ENCODE measurements around the gene SMIM23.

DNA sequence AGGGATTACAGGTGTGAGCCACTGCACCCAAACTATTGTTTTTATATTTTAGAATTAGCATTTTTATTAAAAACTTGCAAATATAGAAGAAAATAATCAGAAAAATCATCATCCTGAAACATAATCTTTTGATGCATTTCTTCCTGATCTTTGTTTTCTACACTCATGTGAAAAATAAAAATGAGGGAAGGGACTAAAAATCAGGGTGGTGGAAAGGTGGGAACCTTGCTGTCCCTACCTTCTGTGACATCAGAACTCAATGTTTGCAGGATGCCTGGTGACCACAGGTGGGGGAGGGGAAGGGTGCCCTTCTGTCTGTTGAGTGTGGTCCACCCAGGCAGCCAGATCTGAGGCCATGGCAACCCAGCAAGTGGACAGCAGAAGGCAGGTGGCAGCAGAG is at the start of gene SMIM23:
- TF ChIP-seq, protein P1, sequence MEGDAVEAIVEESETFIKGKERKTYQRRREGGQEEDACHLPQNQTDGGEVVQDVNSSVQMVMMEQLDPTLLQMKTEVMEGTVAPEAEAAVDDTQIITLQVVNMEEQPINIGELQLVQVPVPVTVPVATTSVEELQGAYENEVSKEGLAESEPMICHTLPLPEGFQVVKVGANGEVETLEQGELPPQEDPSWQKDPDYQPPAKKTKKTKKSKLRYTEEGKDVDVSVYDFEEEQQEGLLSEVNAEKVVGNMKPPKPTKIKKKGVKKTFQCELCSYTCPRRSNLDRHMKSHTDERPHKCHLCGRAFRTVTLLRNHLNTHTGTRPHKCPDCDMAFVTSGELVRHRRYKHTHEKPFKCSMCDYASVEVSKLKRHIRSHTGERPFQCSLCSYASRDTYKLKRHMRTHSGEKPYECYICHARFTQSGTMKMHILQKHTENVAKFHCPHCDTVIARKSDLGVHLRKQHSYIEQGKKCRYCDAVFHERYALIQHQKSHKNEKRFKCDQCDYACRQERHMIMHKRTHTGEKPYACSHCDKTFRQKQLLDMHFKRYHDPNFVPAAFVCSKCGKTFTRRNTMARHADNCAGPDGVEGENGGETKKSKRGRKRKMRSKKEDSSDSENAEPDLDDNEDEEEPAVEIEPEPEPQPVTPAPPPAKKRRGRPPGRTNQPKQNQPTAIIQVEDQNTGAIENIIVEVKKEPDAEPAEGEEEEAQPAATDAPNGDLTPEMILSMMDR (IDR thresholded peaks at IDR 0.05) = no peak
- TF ChIP-seq ZNF138 (CRISPR knock-in tag; conservative IDR thresholded peaks at IDR 0.05) (no peak), RELA (CRISPR knock-in tag; IDR thresholded peaks at IDR 0.05; ENCODE audit: borderline replicate concordance) (no peak), NFE2L1 (CRISPR knock-in tag; IDR thresholded peaks at IDR 0.05) (no peak), ZNF263 (CRISPR knock-in tag; IDR thresholded peaks at IDR 0.05; ENCODE audit: low read depth) (no peak), TP53 (CRISPR knock-in tag; IDR thresholded peaks at IDR 0.05) (no peak), ZNF396 (CRISPR knock-in tag; IDR thresholded peaks at IDR 0.05; ENCODE audit: borderline replicate concordance) (no peak)
- TF ChIP-seq, protein P2, sequence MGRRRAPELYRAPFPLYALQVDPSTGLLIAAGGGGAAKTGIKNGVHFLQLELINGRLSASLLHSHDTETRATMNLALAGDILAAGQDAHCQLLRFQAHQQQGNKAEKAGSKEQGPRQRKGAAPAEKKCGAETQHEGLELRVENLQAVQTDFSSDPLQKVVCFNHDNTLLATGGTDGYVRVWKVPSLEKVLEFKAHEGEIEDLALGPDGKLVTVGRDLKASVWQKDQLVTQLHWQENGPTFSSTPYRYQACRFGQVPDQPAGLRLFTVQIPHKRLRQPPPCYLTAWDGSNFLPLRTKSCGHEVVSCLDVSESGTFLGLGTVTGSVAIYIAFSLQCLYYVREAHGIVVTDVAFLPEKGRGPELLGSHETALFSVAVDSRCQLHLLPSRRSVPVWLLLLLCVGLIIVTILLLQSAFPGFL (CRISPR knock-in tag; IDR thresholded peaks at IDR 0.05; ENCODE audit: borderline replicate concordance) = no peak
- TF ChIP-seq, protein P3, sequence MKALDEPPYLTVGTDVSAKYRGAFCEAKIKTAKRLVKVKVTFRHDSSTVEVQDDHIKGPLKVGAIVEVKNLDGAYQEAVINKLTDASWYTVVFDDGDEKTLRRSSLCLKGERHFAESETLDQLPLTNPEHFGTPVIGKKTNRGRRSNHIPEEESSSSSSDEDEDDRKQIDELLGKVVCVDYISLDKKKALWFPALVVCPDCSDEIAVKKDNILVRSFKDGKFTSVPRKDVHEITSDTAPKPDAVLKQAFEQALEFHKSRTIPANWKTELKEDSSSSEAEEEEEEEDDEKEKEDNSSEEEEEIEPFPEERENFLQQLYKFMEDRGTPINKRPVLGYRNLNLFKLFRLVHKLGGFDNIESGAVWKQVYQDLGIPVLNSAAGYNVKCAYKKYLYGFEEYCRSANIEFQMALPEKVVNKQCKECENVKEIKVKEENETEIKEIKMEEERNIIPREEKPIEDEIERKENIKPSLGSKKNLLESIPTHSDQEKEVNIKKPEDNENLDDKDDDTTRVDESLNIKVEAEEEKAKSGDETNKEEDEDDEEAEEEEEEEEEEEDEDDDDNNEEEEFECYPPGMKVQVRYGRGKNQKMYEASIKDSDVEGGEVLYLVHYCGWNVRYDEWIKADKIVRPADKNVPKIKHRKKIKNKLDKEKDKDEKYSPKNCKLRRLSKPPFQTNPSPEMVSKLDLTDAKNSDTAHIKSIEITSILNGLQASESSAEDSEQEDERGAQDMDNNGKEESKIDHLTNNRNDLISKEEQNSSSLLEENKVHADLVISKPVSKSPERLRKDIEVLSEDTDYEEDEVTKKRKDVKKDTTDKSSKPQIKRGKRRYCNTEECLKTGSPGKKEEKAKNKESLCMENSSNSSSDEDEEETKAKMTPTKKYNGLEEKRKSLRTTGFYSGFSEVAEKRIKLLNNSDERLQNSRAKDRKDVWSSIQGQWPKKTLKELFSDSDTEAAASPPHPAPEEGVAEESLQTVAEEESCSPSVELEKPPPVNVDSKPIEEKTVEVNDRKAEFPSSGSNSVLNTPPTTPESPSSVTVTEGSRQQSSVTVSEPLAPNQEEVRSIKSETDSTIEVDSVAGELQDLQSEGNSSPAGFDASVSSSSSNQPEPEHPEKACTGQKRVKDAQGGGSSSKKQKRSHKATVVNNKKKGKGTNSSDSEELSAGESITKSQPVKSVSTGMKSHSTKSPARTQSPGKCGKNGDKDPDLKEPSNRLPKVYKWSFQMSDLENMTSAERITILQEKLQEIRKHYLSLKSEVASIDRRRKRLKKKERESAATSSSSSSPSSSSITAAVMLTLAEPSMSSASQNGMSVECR (CRISPR knock-in tag; IDR thresholded peaks at IDR 0.05; ENCODE audit: borderline replicate concordance) = no peak
- TF ChIP-seq, protein P4, sequence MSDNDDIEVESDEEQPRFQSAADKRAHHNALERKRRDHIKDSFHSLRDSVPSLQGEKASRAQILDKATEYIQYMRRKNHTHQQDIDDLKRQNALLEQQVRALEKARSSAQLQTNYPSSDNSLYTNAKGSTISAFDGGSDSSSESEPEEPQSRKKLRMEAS (CRISPR knock-in tag; IDR thresholded peaks at IDR 0.05) = no peak
- TF ChIP-seq, protein P5, sequence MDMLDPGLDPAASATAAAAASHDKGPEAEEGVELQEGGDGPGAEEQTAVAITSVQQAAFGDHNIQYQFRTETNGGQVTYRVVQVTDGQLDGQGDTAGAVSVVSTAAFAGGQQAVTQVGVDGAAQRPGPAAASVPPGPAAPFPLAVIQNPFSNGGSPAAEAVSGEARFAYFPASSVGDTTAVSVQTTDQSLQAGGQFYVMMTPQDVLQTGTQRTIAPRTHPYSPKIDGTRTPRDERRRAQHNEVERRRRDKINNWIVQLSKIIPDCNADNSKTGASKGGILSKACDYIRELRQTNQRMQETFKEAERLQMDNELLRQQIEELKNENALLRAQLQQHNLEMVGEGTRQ (CRISPR knock-in tag; IDR thresholded peaks at IDR 0.05) = no peak
- TF ChIP-seq, protein P6, sequence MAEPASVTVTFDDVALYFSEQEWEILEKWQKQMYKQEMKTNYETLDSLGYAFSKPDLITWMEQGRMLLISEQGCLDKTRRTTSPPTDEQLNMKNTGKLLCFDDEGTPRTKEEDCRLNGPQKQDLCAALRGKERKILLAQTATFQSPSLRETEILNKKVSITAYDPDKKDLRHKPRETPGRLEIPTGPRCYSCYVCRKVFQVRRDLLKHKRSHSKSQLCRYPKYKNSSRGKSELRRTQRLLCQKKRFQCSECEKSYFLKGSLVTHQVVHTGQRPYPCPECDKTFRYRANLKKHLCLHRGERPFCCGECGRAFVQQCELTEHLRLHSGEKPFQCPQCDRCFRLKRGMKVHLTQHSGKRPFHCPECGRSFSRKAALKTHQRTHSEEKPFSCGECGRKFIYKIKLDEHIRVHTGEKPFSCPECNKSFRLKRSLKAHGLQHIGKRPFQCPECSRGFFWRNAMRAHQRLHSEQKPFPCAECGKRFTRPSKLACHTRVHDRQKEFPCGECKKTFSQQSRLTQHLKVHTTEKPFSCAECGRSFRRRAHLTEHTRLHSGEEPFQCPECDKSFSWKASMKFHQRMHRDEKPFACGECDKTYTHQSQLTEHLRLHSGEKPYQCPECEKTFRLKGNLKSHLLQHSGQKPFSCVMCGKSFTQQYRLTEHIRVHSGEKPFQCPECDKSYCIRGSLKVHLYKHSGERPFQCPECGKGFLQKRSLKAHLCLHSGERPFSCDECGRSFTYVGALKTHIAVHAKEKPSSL (CRISPR knock-in tag; conservative IDR thresholded peaks at IDR 0.05) = no peak
- TF ChIP-seq, protein P7, sequence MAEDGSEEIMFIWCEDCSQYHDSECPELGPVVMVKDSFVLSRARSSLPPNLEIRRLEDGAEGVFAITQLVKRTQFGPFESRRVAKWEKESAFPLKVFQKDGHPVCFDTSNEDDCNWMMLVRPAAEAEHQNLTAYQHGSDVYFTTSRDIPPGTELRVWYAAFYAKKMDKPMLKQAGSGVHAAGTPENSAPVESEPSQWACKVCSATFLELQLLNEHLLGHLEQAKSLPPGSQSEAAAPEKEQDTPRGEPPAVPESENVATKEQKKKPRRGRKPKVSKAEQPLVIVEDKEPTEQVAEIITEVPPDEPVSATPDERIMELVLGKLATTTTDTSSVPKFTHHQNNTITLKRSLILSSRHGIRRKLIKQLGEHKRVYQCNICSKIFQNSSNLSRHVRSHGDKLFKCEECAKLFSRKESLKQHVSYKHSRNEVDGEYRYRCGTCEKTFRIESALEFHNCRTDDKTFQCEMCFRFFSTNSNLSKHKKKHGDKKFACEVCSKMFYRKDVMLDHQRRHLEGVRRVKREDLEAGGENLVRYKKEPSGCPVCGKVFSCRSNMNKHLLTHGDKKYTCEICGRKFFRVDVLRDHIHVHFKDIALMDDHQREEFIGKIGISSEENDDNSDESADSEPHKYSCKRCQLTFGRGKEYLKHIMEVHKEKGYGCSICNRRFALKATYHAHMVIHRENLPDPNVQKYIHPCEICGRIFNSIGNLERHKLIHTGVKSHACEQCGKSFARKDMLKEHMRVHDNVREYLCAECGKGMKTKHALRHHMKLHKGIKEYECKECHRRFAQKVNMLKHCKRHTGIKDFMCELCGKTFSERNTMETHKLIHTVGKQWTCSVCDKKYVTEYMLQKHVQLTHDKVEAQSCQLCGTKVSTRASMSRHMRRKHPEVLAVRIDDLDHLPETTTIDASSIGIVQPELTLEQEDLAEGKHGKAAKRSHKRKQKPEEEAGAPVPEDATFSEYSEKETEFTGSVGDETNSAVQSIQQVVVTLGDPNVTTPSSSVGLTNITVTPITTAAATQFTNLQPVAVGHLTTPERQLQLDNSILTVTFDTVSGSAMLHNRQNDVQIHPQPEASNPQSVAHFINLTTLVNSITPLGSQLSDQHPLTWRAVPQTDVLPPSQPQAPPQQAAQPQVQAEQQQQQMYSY (CRISPR knock-in tag; IDR thresholded peaks at IDR 0.05) = no peak
